Measurements from ENCODE around the gene C2orf81.

Gene C2orf81

GRCh38 chr2:74364533-74365505, 56.6 kb downstream of the C2orf81 start:
- no peak for DNase-seq (ENCODE audit: extremely low read depth, insufficient read length)
- no peak for TF ChIP-seq CTCF (IDR thresholded peaks at IDR 0.05; ENCODE audit: insufficient read depth, low read length, poor library complexity, severe bottlenecking)
- Histone ChIP-seq H3K36me3 (ENCODE audit: control insufficient read depth, insufficient read depth, low read length) (peaks cover 48% of the 10 kb centered on the region), H3K27me3 (replicated peaks; ENCODE audit: control insufficient read depth, insufficient read depth, low read length) (no peaks in the 10 kb centered on the region), H3K4me3 (replicated peaks; ENCODE audit: low read depth, low read length) (no peak overlapping the region)

Measured in GM06990 (cell line).